Ascending aorta (tissue), 2 donors: ENCODE data around the gene FAM3C. TPM values are rescaled to one million over a fixed set of nuclear protein-coding genes. Genes with fewer than 3 reads are reported as not detected.

Experiments
- DNase-seq, 2 donors: peaks; one replicate each; pipeline ENCODE4 v3.0.0-alpha.2; 2019; ENCODE audit warnings: low spot score in 2 of 2
- H3K27ac ChIP-seq, 2 donors: fragments of 200-600 bp; sonication (generic); one replicate each; pipeline ENCODE4 v1.5.1; 2016 to 2017; ENCODE audit warnings: mild to moderate bottlenecking in 1 of 2
- H3K27me3 ChIP-seq: fragments of 200-600 bp; sonication (generic); one replicate; pipeline ENCODE4 v1.5.1; 2017
- H3K36me3 ChIP-seq, 2 donors: fragments of 200-600 bp; sonication (generic); one replicate each; pipeline ENCODE4 v1.5.1; 2016
- H3K4me1 ChIP-seq, 2 donors: fragments of 200-600 bp; sonication (generic); one replicate each; pipeline ENCODE4 v1.5.1; 2016 to 2017; ENCODE audit warnings: mild to moderate bottlenecking in 1 of 2
- H3K4me3 ChIP-seq, 2 donors: fragments of 200-600 bp; sonication (generic); one replicate each; pipeline ENCODE4 v1.5.1; 2016 to 2017; ENCODE audit warnings: mild to moderate bottlenecking in 1 of 2
- H3K9me3 ChIP-seq, 2 donors: fragments of 200-600 bp; sonication (generic); one replicate each; pipeline ENCODE4 v1.5.1; 2016
- CTCF ChIP-seq, 3 experiments: fragments of 200-600 bp in 2 of 3; fragments of 450-650 bp in 1 of 3; sonication (generic) in 2 of 3; IDR thresholded peaks; one replicate each; pipeline ENCODE4 v1.5.1; 2016 to 2019; ENCODE audit warnings: antibody characterized with exemption in 3 of 3, mild to moderate bottlenecking in 1 of 3, moderate library complexity in 1 of 3
- intact Hi-C: fragments of 100-400 bp; cut with DNase I; formaldehyde crosslinking; loops from one replicate; pipeline ENCODE4 v1.15.1; 2023
- total RNA-seq: library from RNA; depleted of rRNA; stranded (reverse); fragments of >200 nt; gene quantifications from one replicate; pipeline ENCODE4 v1.1.0, GENCODE V29; 2016

The FAM3C gene
- total RNA-seq, 1 donor from 2014 or later = 27.6 TPM

GRCh38 chr7:121384265-121384664 is 11.8 kb downstream of the FAM3C start:
- no peaks in the 10 kb centered on the region for H3K9me3 ChIP-seq
- no peak overlapping the region for H3K27ac ChIP-seq
- TF ChIP-seq CTCF (IDR thresholded peaks at IDR 0.05) = no peak
- H3K4me3 ChIP-seq = no peak overlapping the region
- no peaks in the 10 kb centered on the region for H3K27me3 ChIP-seq
- DNase-seq = no peak
- peaks cover 0 to 16% of the 10 kb centered on the region in 2 donors for H3K4me1 ChIP-seq
- no peaks in the 10 kb centered on the region for H3K36me3 ChIP-seq
- intact Hi-C loops = no loop called here

GRCh38 chr7:121383235-121383910 is 12.7 kb downstream of the FAM3C start:
- peaks cover 0 to under 1% of the 10 kb centered on the region in 2 donors for H3K36me3 ChIP-seq
- intact Hi-C loops = no loop called here
- DNase-seq = no peak
- no peak overlapping the region for H3K27ac ChIP-seq
- no peaks in the 10 kb centered on the region for H3K9me3 ChIP-seq
- H3K4me1 ChIP-seq = peaks cover 0 to 16% of the 10 kb centered on the region in 2 donors
- TF ChIP-seq CTCF (IDR thresholded peaks at IDR 0.05) = no peak
- H3K27me3 ChIP-seq = no peaks in the 10 kb centered on the region
- H3K4me3 ChIP-seq = no peak overlapping the region

GRCh38 chr7:121382473-121382872 is 13.6 kb downstream of the FAM3C start:
- Histone ChIP-seq H3K27ac (no peak overlapping the region), H3K36me3 (peaks cover 4 to 7% of the 10 kb centered on the region in 2 donors), H3K4me1 (peaks cover 0 to 16% of the 10 kb centered on the region in 2 donors), H3K4me3 (no peak overlapping the region), H3K9me3 (no peaks in the 10 kb centered on the region), H3K27me3 (no peaks in the 10 kb centered on the region)
- intact Hi-C loops = no loop called here
- TF ChIP-seq CTCF (IDR thresholded peaks at IDR 0.05) = no peak
- DNase-seq = no peak

GRCh38 chr7:121379930-121380329 is 16.2 kb downstream of the FAM3C start:
- no peak for DNase-seq
- Histone ChIP-seq H3K27me3 (no peaks in the 10 kb centered on the region), H3K4me1 (peaks cover 0 to 12% of the 10 kb centered on the region in 2 donors), H3K36me3 (peaks cover 7 to 21% of the 10 kb centered on the region in 2 donors), H3K9me3 (no peaks in the 10 kb centered on the region), H3K4me3 (no peak overlapping the region), H3K27ac (no peak overlapping the region)
- TF ChIP-seq CTCF (IDR thresholded peaks at IDR 0.05) = no peak
- intact Hi-C loops = no loop called here

- Histone ChIP-seq H3K27me3 (no peaks in the 10 kb centered on the region), H3K36me3 (peaks cover 7 to 24% of the 10 kb centered on the region in 2 donors), H3K27ac (no peak overlapping the region), H3K4me3 (no peak overlapping the region), H3K9me3 (no peaks in the 10 kb centered on the region), H3K4me1 (no peaks in the 10 kb centered on the region)
- DNase-seq = no peak
- no peak for TF ChIP-seq CTCF (IDR thresholded peaks at IDR 0.05)
- intact Hi-C loops = no loop called here
Measured at GRCh38 chr7:121376979-121377378, 19.1 kb downstream of the FAM3C start.
